HEK293 (cell line): ENCODE measurements around the gene LSM5.

ENCODE experiments used
- CTCF ChIA-PET: fragments of 350-600 bp; formaldehyde crosslinking; extraction: SDS; loops from one replicate; lab custom pipeline; 2021; ENCODE audit warnings: antibody characterized with exemption; lab: Yijun Ruan, JAX
- POLR2A ChIA-PET: fragments of 300-600 bp; formaldehyde crosslinking; extraction: SDS; loops from one replicate; lab custom pipeline; 2020; ENCODE audit warnings: antibody characterized with exemption, inconsistent platforms; lab: Yijun Ruan, JAX
- H3K27ac ChIP-seq: fragments of 200-500 bp; sonication (Bioruptor generic); 2 replicates; pipeline ENCODE4 v1.5.1; 2014; ENCODE audit warnings: low read depth, low read length, control low read depth, inconsistent platforms; ENCODE audit errors: extremely low read depth
- H3K36me3 ChIP-seq, 2 experiments: fragments of 200-500 bp in 1 of 2; sonication (Bioruptor generic) in 1 of 2; 1 replicate in 1 of 2; 2 replicates in 1 of 2; pipeline ENCODE4 v1.5.1; 2014 to 2017; ENCODE audit warnings: inconsistent platforms in 2 of 2, low read length in 2 of 2; ENCODE audit not compliant: control insufficient read depth in 2 of 2, insufficient read depth in 1 of 2
- H3K4me1 ChIP-seq: fragments of 200-500 bp; sonication (Bioruptor generic); 2 replicates; pipeline ENCODE4 v1.5.1; 2014; ENCODE audit warnings: mild to moderate bottlenecking, low read length, inconsistent platforms; ENCODE audit not compliant: control insufficient read depth, insufficient read depth
- H3K4me3 ChIP-seq: 2 replicates; pipeline ENCODE4 v1.5.1; 2011; ENCODE audit warnings: low read depth, mild to moderate bottlenecking, control low read depth, low read length, moderate library complexity
- H3K9me3 ChIP-seq: fragments of 200-500 bp; sonication (Bioruptor generic); 2 replicates; pipeline ENCODE4 v1.5.1; 2014; ENCODE audit warnings: low read depth, low read length, inconsistent platforms; ENCODE audit not compliant: control insufficient read depth, insufficient read depth
- EGR2 ChIP-seq: fragments of 450-650 bp; formaldehyde crosslinking; IDR thresholded peaks from 2 replicates; pipeline ENCODE4 v1.5.1; 2016; ENCODE audit warnings: low read depth, missing biosample characterization, missing genetic modification characterization
- HOXA7 ChIP-seq: sonication (generic); formaldehyde crosslinking; IDR thresholded peaks from 2 replicates; pipeline ENCODE4 v1.8.1; 2022; ENCODE audit warnings: missing genetic modification reagents, borderline replicate concordance
- SCRT1 ChIP-seq: fragments of 450-650 bp; formaldehyde crosslinking; IDR thresholded peaks from 2 replicates; pipeline ENCODE4 v1.5.1; 2016; ENCODE audit warnings: missing biosample characterization, missing genetic modification characterization, borderline replicate concordance
- SCRT2 ChIP-seq: fragments of 450-650 bp; formaldehyde crosslinking; IDR thresholded peaks from 2 replicates; pipeline ENCODE4 v1.5.1; 2016; ENCODE audit warnings: missing biosample characterization, missing genetic modification characterization
- ZBTB7A ChIP-seq: fragments of 450-650 bp; formaldehyde crosslinking; IDR thresholded peaks from 2 replicates; pipeline ENCODE4 v1.5.1; 2016; ENCODE audit warnings: low read depth, missing biosample characterization, missing genetic modification characterization
- ZFP37 ChIP-seq: fragments of 450-650 bp; formaldehyde crosslinking; IDR thresholded peaks from 2 replicates; pipeline ENCODE4 v1.5.1; 2016; ENCODE audit warnings: missing biosample characterization, missing genetic modification characterization
- ZFP41 ChIP-seq: fragments of 450-650 bp; formaldehyde crosslinking; IDR thresholded peaks from 2 replicates; pipeline ENCODE4 v1.5.1; 2016; ENCODE audit warnings: missing biosample characterization, missing genetic modification characterization, borderline replicate concordance
- ZIC2 ChIP-seq: fragments of 450-650 bp; formaldehyde crosslinking; IDR thresholded peaks from 2 replicates; pipeline ENCODE4 v1.5.1; 2016; ENCODE audit warnings: missing biosample characterization, missing genetic modification characterization
- ZNF112 ChIP-seq: fragments of 450-650 bp; formaldehyde crosslinking; IDR thresholded peaks from 2 replicates; pipeline ENCODE4 v1.5.0; 2017; ENCODE audit warnings: missing biosample characterization, missing genetic modification characterization
- ZNF274 ChIP-seq, 2 experiments: fragments of 200-500 bp in 1 of 2; fragments of 450-650 bp in 1 of 2; sonication (Bioruptor generic) in 1 of 2; formaldehyde crosslinking in 1 of 2; IDR thresholded peaks; 2 replicates each; pipeline versions ENCODE4 v1.5.1 to v1.6.1; 2014 to 2016; ENCODE audit warnings: borderline replicate concordance in 1 of 2, inconsistent platforms in 1 of 2, low read length in 1 of 2, missing biosample characterization in 1 of 2, missing genetic modification characterization in 1 of 2
- ZNF292 ChIP-seq: fragments of 450-650 bp; formaldehyde crosslinking; IDR thresholded peaks from 2 replicates; pipeline ENCODE4 v1.5.1; 2016; ENCODE audit warnings: low read depth, missing biosample characterization, missing genetic modification characterization, borderline replicate concordance
- ZNF311 ChIP-seq: fragments of 450-650 bp; formaldehyde crosslinking; IDR thresholded peaks from 2 replicates; pipeline ENCODE4 v1.5.1; 2017; ENCODE audit warnings: missing biosample characterization, missing genetic modification characterization, borderline replicate concordance
- ZNF354C ChIP-seq: fragments of 450-650 bp; formaldehyde crosslinking; IDR thresholded peaks from 2 replicates; pipeline ENCODE4 v1.5.1; 2016; ENCODE audit warnings: missing biosample characterization, missing genetic modification characterization, low read depth, borderline replicate concordance
- ZNF391 ChIP-seq: fragments of 450-650 bp; formaldehyde crosslinking; IDR thresholded peaks from 2 replicates; pipeline ENCODE4 v1.5.1; 2016; ENCODE audit warnings: low read depth, missing biosample characterization, missing genetic modification characterization, borderline replicate concordance
- ZNF510 ChIP-seq: fragments of 450-650 bp; formaldehyde crosslinking; IDR thresholded peaks from 2 replicates; pipeline ENCODE4 v1.5.1; 2018; ENCODE audit warnings: mild to moderate bottlenecking, missing genetic modification characterization, missing biosample characterization; ENCODE audit not compliant: insufficient replicate concordance
- ZNF555 ChIP-seq: fragments of 450-650 bp; formaldehyde crosslinking; conservative IDR thresholded peaks from 2 replicates; pipeline ENCODE4 v1.5.1; 2017; ENCODE audit warnings: missing biosample characterization, mild to moderate bottlenecking, missing genetic modification characterization, inconsistent platforms
- ZNF660 ChIP-seq: fragments of 450-650 bp; IDR thresholded peaks from 2 replicates; pipeline ENCODE4 v1.5.1; 2018; ENCODE audit warnings: missing biosample characterization, mild to moderate bottlenecking, missing genetic modification characterization
- ZNF664 ChIP-seq: fragments of 450-650 bp; formaldehyde crosslinking; IDR thresholded peaks from 2 replicates; pipeline ENCODE4 v1.5.1; 2016; ENCODE audit warnings: missing biosample characterization, missing genetic modification characterization
- ZSCAN16 ChIP-seq: fragments of 450-650 bp; formaldehyde crosslinking; IDR thresholded peaks from 2 replicates; pipeline ENCODE4 v1.5.1; 2016; ENCODE audit warnings: missing biosample characterization, missing genetic modification characterization
- TF ChIP-seq, protein P1 (sequence below): fragments of 450-650 bp; formaldehyde crosslinking; IDR thresholded peaks from 2 replicates; pipeline ENCODE4 v1.5.1; 2016; ENCODE audit warnings: missing biosample characterization, missing genetic modification characterization
- TF ChIP-seq, protein P2 (sequence below): fragments of 450-650 bp; formaldehyde crosslinking; IDR thresholded peaks from 2 replicates; pipeline ENCODE4 v1.5.1; 2016; ENCODE audit warnings: missing biosample characterization, missing genetic modification characterization, low read depth
- TF ChIP-seq, protein P3 (sequence below): fragments of 450-650 bp; formaldehyde crosslinking; IDR thresholded peaks from 2 replicates; pipeline ENCODE4 v1.5.1; 2016; ENCODE audit warnings: missing biosample characterization, missing genetic modification characterization
- TF ChIP-seq, protein P4 (sequence below): fragments of 450-650 bp; formaldehyde crosslinking; IDR thresholded peaks from 2 replicates; pipeline ENCODE4 v1.5.1; 2016; ENCODE audit warnings: missing biosample characterization, missing genetic modification characterization
- TF ChIP-seq, protein P5 (sequence below): fragments of 450-650 bp; formaldehyde crosslinking; IDR thresholded peaks from 2 replicates; pipeline ENCODE4 v1.5.1; 2016; ENCODE audit warnings: missing biosample characterization, missing genetic modification characterization

The LSM5 gene

DNA sequence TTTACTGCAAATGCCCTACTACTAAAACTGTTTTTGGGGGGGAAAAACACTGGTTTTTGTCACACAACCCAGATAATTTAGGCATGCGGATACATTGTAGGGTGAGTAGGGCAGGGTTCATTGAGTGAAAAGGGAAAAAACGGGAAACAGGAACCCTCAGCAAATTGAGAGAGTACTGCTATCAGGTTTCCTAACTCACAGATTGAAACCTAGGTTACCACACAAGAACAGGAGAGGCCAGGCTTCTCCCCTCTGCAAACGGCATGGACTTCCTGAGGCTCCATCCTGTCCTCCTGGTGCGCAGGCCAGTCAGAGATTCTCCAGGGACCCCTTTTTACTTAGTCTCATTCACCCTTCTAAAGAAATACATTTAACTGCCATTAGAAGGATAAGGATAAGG is 35.7 kb upstream of the LSM5 start:
- Histone ChIP-seq H3K4me3 (no peak overlapping the region), H3K9me3 (no peaks in the 10 kb centered on the region), H3K36me3 (no peaks in the 10 kb centered on the region), H3K27ac (no peak overlapping the region), H3K4me1 (no peaks in the 10 kb centered on the region)
- POLR2A ChIA-PET: no interaction called here
- CTCF ChIA-PET: no interaction called here
- no peak for TF ChIP-seq SCRT1 (tag by site-specific recombination)
- TF ChIP-seq EGR2: no peak
- no peak for TF ChIP-seq ZNF660 (tag by site-specific recombination)
- TF ChIP-seq ZBTB7A: no peak
- TF ChIP-seq ZNF292 (tag by site-specific recombination): no peak
- no peak for TF ChIP-seq ZNF311 (tag by site-specific recombination)
- TF ChIP-seq ZNF354C (tag by site-specific recombination): no peak
- TF ChIP-seq, protein P1, sequence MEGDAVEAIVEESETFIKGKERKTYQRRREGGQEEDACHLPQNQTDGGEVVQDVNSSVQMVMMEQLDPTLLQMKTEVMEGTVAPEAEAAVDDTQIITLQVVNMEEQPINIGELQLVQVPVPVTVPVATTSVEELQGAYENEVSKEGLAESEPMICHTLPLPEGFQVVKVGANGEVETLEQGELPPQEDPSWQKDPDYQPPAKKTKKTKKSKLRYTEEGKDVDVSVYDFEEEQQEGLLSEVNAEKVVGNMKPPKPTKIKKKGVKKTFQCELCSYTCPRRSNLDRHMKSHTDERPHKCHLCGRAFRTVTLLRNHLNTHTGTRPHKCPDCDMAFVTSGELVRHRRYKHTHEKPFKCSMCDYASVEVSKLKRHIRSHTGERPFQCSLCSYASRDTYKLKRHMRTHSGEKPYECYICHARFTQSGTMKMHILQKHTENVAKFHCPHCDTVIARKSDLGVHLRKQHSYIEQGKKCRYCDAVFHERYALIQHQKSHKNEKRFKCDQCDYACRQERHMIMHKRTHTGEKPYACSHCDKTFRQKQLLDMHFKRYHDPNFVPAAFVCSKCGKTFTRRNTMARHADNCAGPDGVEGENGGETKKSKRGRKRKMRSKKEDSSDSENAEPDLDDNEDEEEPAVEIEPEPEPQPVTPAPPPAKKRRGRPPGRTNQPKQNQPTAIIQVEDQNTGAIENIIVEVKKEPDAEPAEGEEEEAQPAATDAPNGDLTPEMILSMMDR (tag by site-specific recombination): no peak
- TF ChIP-seq ZNF274 (IDR thresholded peaks at IDR 0.05; ENCODE audit: low read length): no peak
- no peak for TF ChIP-seq ZNF274 (tag by site-specific recombination; IDR thresholded peaks at IDR 0.05; ENCODE audit: borderline replicate concordance)
- TF ChIP-seq ZNF664 (tag by site-specific recombination): no peak
- TF ChIP-seq ZNF510 (tag by site-specific recombination): no peak
- TF ChIP-seq ZIC2: no peak
- TF ChIP-seq, protein P2, sequence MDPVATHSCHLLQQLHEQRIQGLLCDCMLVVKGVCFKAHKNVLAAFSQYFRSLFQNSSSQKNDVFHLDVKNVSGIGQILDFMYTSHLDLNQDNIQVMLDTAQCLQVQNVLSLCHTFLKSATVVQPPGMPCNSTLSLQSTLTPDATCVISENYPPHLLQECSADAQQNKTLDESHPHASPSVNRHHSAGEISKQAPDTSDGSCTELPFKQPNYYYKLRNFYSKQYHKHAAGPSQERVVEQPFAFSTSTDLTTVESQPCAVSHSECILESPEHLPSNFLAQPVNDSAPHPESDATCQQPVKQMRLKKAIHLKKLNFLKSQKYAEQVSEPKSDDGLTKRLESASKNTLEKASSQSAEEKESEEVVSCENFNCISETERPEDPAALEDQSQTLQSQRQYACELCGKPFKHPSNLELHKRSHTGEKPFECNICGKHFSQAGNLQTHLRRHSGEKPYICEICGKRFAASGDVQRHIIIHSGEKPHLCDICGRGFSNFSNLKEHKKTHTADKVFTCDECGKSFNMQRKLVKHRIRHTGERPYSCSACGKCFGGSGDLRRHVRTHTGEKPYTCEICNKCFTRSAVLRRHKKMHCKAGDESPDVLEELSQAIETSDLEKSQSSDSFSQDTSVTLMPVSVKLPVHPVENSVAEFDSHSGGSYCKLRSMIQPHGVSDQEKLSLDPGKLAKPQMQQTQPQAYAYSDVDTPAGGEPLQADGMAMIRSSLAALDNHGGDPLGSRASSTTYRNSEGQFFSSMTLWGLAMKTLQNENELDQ (tag by site-specific recombination): no peak
- TF ChIP-seq ZNF555 (tag by site-specific recombination): no peak
- no peak for TF ChIP-seq ZSCAN16 (tag by site-specific recombination)

DNA sequence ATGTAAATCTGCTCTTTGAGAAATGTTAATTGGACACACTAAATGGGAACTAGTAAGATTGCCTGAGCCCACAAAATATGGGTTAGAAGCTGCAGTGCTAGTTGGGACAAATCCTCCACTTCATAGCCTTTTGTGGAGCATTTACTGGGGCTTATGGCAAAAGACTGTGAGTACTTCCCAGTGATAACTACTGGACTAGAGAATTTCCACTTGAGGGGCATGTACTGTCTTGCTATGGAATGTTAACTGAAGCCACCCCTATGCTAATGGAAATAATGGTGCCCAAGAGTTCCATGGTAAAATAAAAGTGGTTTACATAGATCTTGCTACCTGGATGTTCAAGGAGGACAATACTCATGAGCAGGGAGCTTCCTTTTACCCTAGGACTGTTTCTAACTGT is 34.5 kb upstream of the LSM5 start:
- ChIA-PET CTCF (no interaction called here), POLR2A (no interaction called here)
- no peaks in the 10 kb centered on the region for H3K9me3 ChIP-seq
- TF ChIP-seq, protein P3, sequence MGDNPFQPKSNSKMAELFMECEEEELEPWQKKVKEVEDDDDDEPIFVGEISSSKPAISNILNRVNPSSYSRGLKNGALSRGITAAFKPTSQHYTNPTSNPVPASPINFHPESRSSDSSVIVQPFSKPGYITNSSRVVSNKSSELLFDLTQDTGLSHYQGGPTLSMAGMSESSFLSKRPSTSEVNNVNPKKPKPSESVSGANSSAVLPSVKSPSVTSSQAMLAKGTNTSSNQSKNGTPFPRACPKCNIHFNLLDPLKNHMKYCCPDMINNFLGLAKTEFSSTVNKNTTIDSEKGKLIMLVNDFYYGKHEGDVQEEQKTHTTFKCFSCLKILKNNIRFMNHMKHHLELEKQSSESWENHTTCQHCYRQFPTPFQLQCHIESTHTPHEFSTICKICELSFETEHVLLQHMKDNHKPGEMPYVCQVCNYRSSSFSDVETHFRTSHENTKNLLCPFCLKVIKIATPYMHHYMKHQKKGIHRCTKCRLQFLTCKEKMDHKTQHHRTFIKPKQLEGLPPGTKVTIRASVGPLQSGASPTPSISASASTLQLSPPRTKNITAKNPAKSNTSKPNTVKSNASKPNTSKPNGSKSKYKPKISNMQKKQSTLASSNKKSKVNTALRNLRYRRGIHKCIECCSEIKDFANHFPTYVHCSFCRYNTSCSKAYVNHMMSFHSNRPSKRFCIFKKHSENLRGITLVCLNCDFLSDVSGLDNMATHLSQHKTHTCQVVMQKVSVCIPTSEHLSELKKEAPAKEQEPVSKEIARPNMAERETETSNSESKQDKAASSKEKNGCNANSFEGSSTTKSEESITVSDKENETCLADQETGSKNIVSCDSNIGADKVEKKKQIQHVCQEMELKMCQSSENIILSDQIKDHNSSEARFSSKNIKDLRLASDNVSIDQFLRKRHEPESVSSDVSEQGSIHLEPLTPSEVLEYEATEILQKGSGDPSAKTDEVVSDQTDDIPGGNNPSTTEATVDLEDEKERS (tag by site-specific recombination): no peak
- TF ChIP-seq ZFP41 (tag by site-specific recombination) (no peak), ZNF391 (tag by site-specific recombination) (no peak), ZFP37 (tag by site-specific recombination) (no peak), ZNF112 (tag by site-specific recombination) (no peak), HOXA7 (CRISPR knock-in tag) (no peak), SCRT2 (tag by site-specific recombination) (no peak)
- TF ChIP-seq, protein P4, sequence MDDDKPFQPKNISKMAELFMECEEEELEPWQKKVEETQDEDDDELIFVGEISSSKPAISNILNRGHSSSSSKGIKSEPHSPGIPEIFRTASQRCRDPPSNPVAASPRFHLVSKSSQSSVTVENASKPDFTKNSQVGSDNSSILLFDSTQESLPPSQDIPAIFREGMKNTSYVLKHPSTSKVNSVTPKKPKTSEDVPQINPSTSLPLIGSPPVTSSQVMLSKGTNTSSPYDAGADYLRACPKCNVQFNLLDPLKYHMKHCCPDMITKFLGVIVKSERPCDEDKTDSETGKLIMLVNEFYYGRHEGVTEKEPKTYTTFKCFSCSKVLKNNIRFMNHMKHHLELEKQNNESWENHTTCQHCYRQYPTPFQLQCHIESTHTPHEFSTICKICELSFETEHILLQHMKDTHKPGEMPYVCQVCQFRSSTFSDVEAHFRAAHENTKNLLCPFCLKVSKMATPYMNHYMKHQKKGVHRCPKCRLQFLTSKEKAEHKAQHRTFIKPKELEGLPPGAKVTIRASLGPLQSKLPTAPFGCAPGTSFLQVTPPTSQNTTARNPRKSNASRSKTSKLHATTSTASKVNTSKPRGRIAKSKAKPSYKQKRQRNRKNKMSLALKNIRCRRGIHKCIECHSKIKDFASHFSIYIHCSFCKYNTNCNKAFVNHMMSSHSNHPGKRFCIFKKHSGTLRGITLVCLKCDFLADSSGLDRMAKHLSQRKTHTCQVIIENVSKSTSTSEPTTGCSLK (tag by site-specific recombination): no peak
- TF ChIP-seq, protein P5, sequence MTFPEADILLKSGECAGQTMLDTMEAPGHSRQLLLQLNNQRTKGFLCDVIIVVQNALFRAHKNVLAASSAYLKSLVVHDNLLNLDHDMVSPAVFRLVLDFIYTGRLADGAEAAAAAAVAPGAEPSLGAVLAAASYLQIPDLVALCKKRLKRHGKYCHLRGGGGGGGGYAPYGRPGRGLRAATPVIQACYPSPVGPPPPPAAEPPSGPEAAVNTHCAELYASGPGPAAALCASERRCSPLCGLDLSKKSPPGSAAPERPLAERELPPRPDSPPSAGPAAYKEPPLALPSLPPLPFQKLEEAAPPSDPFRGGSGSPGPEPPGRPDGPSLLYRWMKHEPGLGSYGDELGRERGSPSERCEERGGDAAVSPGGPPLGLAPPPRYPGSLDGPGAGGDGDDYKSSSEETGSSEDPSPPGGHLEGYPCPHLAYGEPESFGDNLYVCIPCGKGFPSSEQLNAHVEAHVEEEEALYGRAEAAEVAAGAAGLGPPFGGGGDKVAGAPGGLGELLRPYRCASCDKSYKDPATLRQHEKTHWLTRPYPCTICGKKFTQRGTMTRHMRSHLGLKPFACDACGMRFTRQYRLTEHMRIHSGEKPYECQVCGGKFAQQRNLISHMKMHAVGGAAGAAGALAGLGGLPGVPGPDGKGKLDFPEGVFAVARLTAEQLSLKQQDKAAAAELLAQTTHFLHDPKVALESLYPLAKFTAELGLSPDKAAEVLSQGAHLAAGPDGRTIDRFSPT: no peak

More for the DNA sequence above, 34.5 kb upstream of the LSM5 start:
- Histone ChIP-seq H3K27ac (no peak overlapping the region), H3K4me1 (no peaks in the 10 kb centered on the region), H3K36me3 (no peaks in the 10 kb centered on the region), H3K4me3 (no peak overlapping the region)
